ENCODE data around the gene ADGRV1.
"Not testable (repeated sequence)": the region's sequence is repeated elsewhere in the genome, so short reads cannot be mapped to it uniquely, and the experiment has no call there.

The ADGRV1 gene

GRCh38 chr5:90830058-90830457 is 271.5 kb downstream of the ADGRV1 start:
- Histone ChIP-seq H3K36me3 (ENCODE audit: control insufficient read depth, insufficient read depth, low read length, severe bottlenecking) (no peaks in the 10 kb centered on the region), H3K4me1 (ENCODE audit: control insufficient read depth, insufficient read depth, low read length) (no peaks in the 10 kb centered on the region), H3K4me3 (ENCODE audit: low read length) (no peak overlapping the region), H3K9me3 (ENCODE audit: control insufficient read depth, low read length) (peaks cover 5% of the 10 kb centered on the region), H3K27me3 (replicated peaks; ENCODE audit: control insufficient read depth, insufficient read depth, low read length) (no peaks in the 10 kb centered on the region), H3K9ac (ENCODE audit: low read length) (no peak overlapping the region)
- no peak for DNase-seq (ENCODE audit: low read depth)

- H3K36me3 ChIP-seq (ENCODE audit: control insufficient read depth, insufficient read depth, low read length, severe bottlenecking): no peaks in the 10 kb centered on the region
- no peak overlapping the region for H3K4me3 ChIP-seq (ENCODE audit: low read length)
- H3K9ac ChIP-seq (ENCODE audit: low read length): no peak overlapping the region
- no peaks in the 10 kb centered on the region for H3K4me1 ChIP-seq (ENCODE audit: control insufficient read depth, insufficient read depth, low read length)
- H3K9me3 ChIP-seq (ENCODE audit: control insufficient read depth, low read length): peaks cover 5% of the 10 kb centered on the region
- H3K27me3 ChIP-seq (replicated peaks; ENCODE audit: control insufficient read depth, insufficient read depth, low read length): peaks cover 6% of the 10 kb centered on the region
- no peak for DNase-seq (ENCODE audit: low read depth)
These were observed 275.2 kb downstream of the ADGRV1 start for GRCh38 chr5:90833753-90834152.

- Histone ChIP-seq H3K27me3 (replicated peaks; ENCODE audit: control insufficient read depth, insufficient read depth, low read length) (peaks cover 6% of the 10 kb centered on the region), H3K36me3 (ENCODE audit: control insufficient read depth, insufficient read depth, low read length, severe bottlenecking) (no peaks in the 10 kb centered on the region), H3K4me1 (ENCODE audit: control insufficient read depth, insufficient read depth, low read length) (no peaks in the 10 kb centered on the region), H3K9ac (ENCODE audit: low read length) (no peak overlapping the region), H3K9me3 (ENCODE audit: control insufficient read depth, low read length) (peaks cover 5% of the 10 kb centered on the region), H3K4me3 (ENCODE audit: low read length) (no peak overlapping the region)
- no peak for DNase-seq (ENCODE audit: low read depth)
These were observed 276.1 kb downstream of the ADGRV1 start for GRCh38 chr5:90834711-90835110.

GRCh38 chr5:90843443-90843842 is 284.8 kb downstream of the ADGRV1 start:
- H3K27me3 ChIP-seq (replicated peaks; ENCODE audit: control insufficient read depth, insufficient read depth, low read length): no peaks in the 10 kb centered on the region
- H3K4me1 ChIP-seq (ENCODE audit: control insufficient read depth, insufficient read depth, low read length): peaks cover 4% of the 10 kb centered on the region
- no peak overlapping the region for H3K9ac ChIP-seq (ENCODE audit: low read length)
- no peaks in the 10 kb centered on the region for H3K36me3 ChIP-seq (ENCODE audit: control insufficient read depth, insufficient read depth, low read length, severe bottlenecking)
- H3K4me3 ChIP-seq (ENCODE audit: low read length): no peak overlapping the region
- no peak for DNase-seq (ENCODE audit: low read depth)
- H3K9me3 ChIP-seq (ENCODE audit: control insufficient read depth, low read length): no peaks in the 10 kb centered on the region

- H3K4me3 ChIP-seq (ENCODE audit: low read length): no peak overlapping the region
- no peaks in the 10 kb centered on the region for H3K27me3 ChIP-seq (replicated peaks; ENCODE audit: control insufficient read depth, insufficient read depth, low read length)
- H3K9me3 ChIP-seq (ENCODE audit: control insufficient read depth, low read length): no peaks in the 10 kb centered on the region
- no peak overlapping the region for H3K9ac ChIP-seq (ENCODE audit: low read length)
- no peak for DNase-seq (ENCODE audit: low read depth)
- peaks cover 4% of the 10 kb centered on the region for H3K4me1 ChIP-seq (ENCODE audit: control insufficient read depth, insufficient read depth, low read length)
- H3K36me3 ChIP-seq (ENCODE audit: control insufficient read depth, insufficient read depth, low read length, severe bottlenecking): no peaks in the 10 kb centered on the region
These were observed 286.3 kb downstream of the ADGRV1 start for GRCh38 chr5:90844931-90845330.

GRCh38 chr5:90845723-90846554 is 287.3 kb downstream of the ADGRV1 start:
- Histone ChIP-seq H3K4me3 (ENCODE audit: low read length) (no peak overlapping the region), H3K27me3 (replicated peaks; ENCODE audit: control insufficient read depth, insufficient read depth, low read length) (no peaks in the 10 kb centered on the region), H3K4me1 (ENCODE audit: control insufficient read depth, insufficient read depth, low read length) (peaks cover 4% of the 10 kb centered on the region), H3K9me3 (ENCODE audit: control insufficient read depth, low read length) (no peaks in the 10 kb centered on the region), H3K36me3 (ENCODE audit: control insufficient read depth, insufficient read depth, low read length, severe bottlenecking) (no peaks in the 10 kb centered on the region), H3K9ac (ENCODE audit: low read length) (no peak overlapping the region)
- DNase-seq (ENCODE audit: low read depth): no peak

GRCh38 chr5:90847606-90848005 is 289.0 kb downstream of the ADGRV1 start:
- H3K4me3 ChIP-seq (ENCODE audit: low read length); H3K36me3 ChIP-seq (ENCODE audit: control insufficient read depth, insufficient read depth, low read length, severe bottlenecking); H3K9ac ChIP-seq (ENCODE audit: low read length); H3K27me3 ChIP-seq (replicated peaks; ENCODE audit: control insufficient read depth, insufficient read depth, low read length); H3K4me1 ChIP-seq (ENCODE audit: control insufficient read depth, insufficient read depth, low read length); H3K9me3 ChIP-seq (ENCODE audit: control insufficient read depth, low read length); DNase-seq (ENCODE audit: low read depth): not testable (repeated sequence)

- Histone ChIP-seq H3K4me1 (ENCODE audit: control insufficient read depth, insufficient read depth, low read length) (no peaks in the 10 kb centered on the region), H3K9ac (ENCODE audit: low read length) (no peak overlapping the region), H3K9me3 (ENCODE audit: control insufficient read depth, low read length) (no peaks in the 10 kb centered on the region), H3K27me3 (replicated peaks; ENCODE audit: control insufficient read depth, insufficient read depth, low read length) (no peaks in the 10 kb centered on the region), H3K4me3 (ENCODE audit: low read length) (no peak overlapping the region), H3K36me3 (ENCODE audit: control insufficient read depth, insufficient read depth, low read length, severe bottlenecking) (no peaks in the 10 kb centered on the region)
- DNase-seq (ENCODE audit: low read depth): no peak
These were observed 291.3 kb downstream of the ADGRV1 start for GRCh38 chr5:90849939-90850338.

- Histone ChIP-seq H3K27me3 (replicated peaks; ENCODE audit: control insufficient read depth, insufficient read depth, low read length) (no peaks in the 10 kb centered on the region), H3K9me3 (ENCODE audit: control insufficient read depth, low read length) (no peaks in the 10 kb centered on the region), H3K9ac (ENCODE audit: low read length) (no peak overlapping the region), H3K36me3 (ENCODE audit: control insufficient read depth, insufficient read depth, low read length, severe bottlenecking) (no peaks in the 10 kb centered on the region), H3K4me3 (ENCODE audit: low read length) (no peak overlapping the region), H3K4me1 (ENCODE audit: control insufficient read depth, insufficient read depth, low read length) (no peaks in the 10 kb centered on the region)
- no peak for DNase-seq (ENCODE audit: low read depth)
These were observed 293.9 kb downstream of the ADGRV1 start for GRCh38 chr5:90852531-90852930.

- Histone ChIP-seq H3K9ac (ENCODE audit: low read length) (no peak overlapping the region), H3K27me3 (replicated peaks; ENCODE audit: control insufficient read depth, insufficient read depth, low read length) (no peaks in the 10 kb centered on the region), H3K36me3 (ENCODE audit: control insufficient read depth, insufficient read depth, low read length, severe bottlenecking) (no peaks in the 10 kb centered on the region), H3K4me1 (ENCODE audit: control insufficient read depth, insufficient read depth, low read length) (no peaks in the 10 kb centered on the region), H3K4me3 (ENCODE audit: low read length) (no peak overlapping the region), H3K9me3 (ENCODE audit: control insufficient read depth, low read length) (no peaks in the 10 kb centered on the region)
- no peak for DNase-seq (ENCODE audit: low read depth)
These were observed 295.2 kb downstream of the ADGRV1 start for GRCh38 chr5:90853750-90854149.

- Histone ChIP-seq H3K36me3 (ENCODE audit: control insufficient read depth, insufficient read depth, low read length, severe bottlenecking) (no peaks in the 10 kb centered on the region), H3K4me3 (ENCODE audit: low read length) (no peak overlapping the region), H3K4me1 (ENCODE audit: control insufficient read depth, insufficient read depth, low read length) (no peaks in the 10 kb centered on the region), H3K9ac (ENCODE audit: low read length) (no peak overlapping the region), H3K9me3 (ENCODE audit: control insufficient read depth, low read length) (no peaks in the 10 kb centered on the region), H3K27me3 (replicated peaks; ENCODE audit: control insufficient read depth, insufficient read depth, low read length) (no peaks in the 10 kb centered on the region)
- no peak for DNase-seq (ENCODE audit: low read depth)
These were observed 295.6 kb downstream of the ADGRV1 start for GRCh38 chr5:90854169-90854568.

All from adipocyte (in vitro differentiated cells).